ENCODE data around the gene CFAP20DC. TPM values are rescaled to one million over a fixed set of nuclear protein-coding genes. Genes with fewer than 3 reads are reported as not detected.

The CFAP20DC gene
- total and polyA plus RNA-seq, 2 of the 8 experiments (the other 6 are each of a cell fraction or from before 2014, with no cell fraction given) = 2.2 to 2.8 TPM

DNA sequence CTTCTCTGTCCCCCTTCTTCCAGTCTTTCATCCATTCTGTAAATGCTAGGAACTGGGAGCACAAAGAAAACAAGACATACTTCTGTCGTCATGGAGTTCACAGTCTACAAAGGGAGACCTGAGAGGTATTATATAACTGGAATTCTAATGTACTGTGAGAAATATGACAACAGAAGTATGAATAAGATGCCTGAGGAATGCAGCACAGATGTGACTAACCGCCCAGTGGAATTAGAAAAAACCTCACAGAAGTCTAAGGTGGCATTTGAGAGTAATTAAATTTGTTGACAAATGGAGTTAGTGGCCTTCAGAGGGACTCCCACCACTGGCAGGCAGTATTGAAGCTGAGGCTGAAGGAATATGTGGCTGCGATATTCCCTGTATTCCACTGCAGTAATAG, 214.7 kb downstream of the CFAP20DC start (continued):
- no peak for TF ChIP-seq RNF2 (IDR thresholded peaks at IDR 0.05; ENCODE audit: borderline replicate concordance, low read depth, low read length, missing control alignments, poor library complexity, severe bottlenecking)
- no peak for TF ChIP-seq CHD7 (IDR thresholded peaks at IDR 0.05; ENCODE audit: insufficient replicate concordance, low read length)

Data from H1 (cell line).